Neural cell (in vitro differentiated cells): Measurements from ENCODE around the gene CLCA1. TPM values are rescaled to one million over a fixed set of nuclear protein-coding genes. Genes with fewer than 3 reads are reported as not detected.

ENCODE experiments used
- H2AFZ ChIP-seq: fragments of 200-600, 300-800 bp; sonication (generic), shearing (Covaris generic); 2 replicates; pipeline ENCODE4 v1.6.0; 2014; ENCODE audit warnings: low read depth, mild to moderate bottlenecking, antibody characterized with exemption, low read length, moderate library complexity
- H3F3A ChIP-seq: fragments of 200-600 bp; shearing (Covaris generic); 2 replicates; pipeline ENCODE4 v1.6.1; 2016; ENCODE audit warnings: mild to moderate bottlenecking, moderate library complexity, mixed read lengths, antibody characterized with exemption, low read length; ENCODE audit not compliant: insufficient read depth, poor library complexity, severe bottlenecking
- H3K27ac ChIP-seq: fragments of 200-600, 300-800 bp; sonication (generic), shearing (Covaris generic); 2 replicates; pipeline ENCODE4 v1.5.1; 2014; ENCODE audit warnings: mild to moderate bottlenecking, low read length, moderate library complexity
- H3K27me3 ChIP-seq: fragments of 300-800, 200-600 bp; sonication (generic), shearing (Covaris generic); 2 replicates; pipeline ENCODE4 v1.6.0; 2014; ENCODE audit warnings: mild to moderate bottlenecking, low read depth, low read length, moderate library complexity; ENCODE audit not compliant: insufficient read depth
- H3K36me3 ChIP-seq: fragments of 300-800, 200-600 bp; sonication (generic), shearing (Covaris generic); 2 replicates; pipeline ENCODE4 v1.5.1; 2014; ENCODE audit warnings: mild to moderate bottlenecking, antibody characterized with exemption, low read length, moderate library complexity; ENCODE audit not compliant: insufficient read depth
- H3K4me2 ChIP-seq: fragments of 300-800, 200-600 bp; sonication (generic), shearing (Covaris generic); 2 replicates; pipeline ENCODE4 v1.6.0; 2014; ENCODE audit warnings: mild to moderate bottlenecking, low read length
- H3K4me3 ChIP-seq: fragments of 300-800, 200-600 bp; sonication (generic), shearing (Covaris generic); 2 replicates; pipeline ENCODE4 v1.5.1; 2014; ENCODE audit warnings: mild to moderate bottlenecking, low read length, moderate library complexity
- H3K79me2 ChIP-seq: fragments of 200-600 bp; shearing (Covaris generic); replicated peaks from 2 replicates; pipeline ENCODE4 v1.6.0; 2014; ENCODE audit warnings: mild to moderate bottlenecking, low read length, moderate library complexity; ENCODE audit not compliant: insufficient read depth
- H3K9ac ChIP-seq: fragments of 300-800, 200-600 bp; sonication (generic), shearing (Covaris generic); 2 replicates; pipeline ENCODE4 v1.6.1; 2016; ENCODE audit warnings: mild to moderate bottlenecking, low read length, mixed read lengths
- H3K9me2 ChIP-seq: fragments of 200-600 bp; shearing (Covaris generic); 2 replicates; pipeline ENCODE4 v1.6.1; 2016; ENCODE audit warnings: mild to moderate bottlenecking, low read length, mixed read lengths; ENCODE audit not compliant: insufficient read depth
- H3K9me3 ChIP-seq: fragments of 200-600, 300-800 bp; sonication (generic), shearing (Covaris generic); 2 replicates; pipeline ENCODE4 v1.6.1; 2016; ENCODE audit warnings: mild to moderate bottlenecking, mixed run types, low read length, moderate library complexity, mixed read lengths
- H4K20me1 ChIP-seq: fragments of 200-600 bp; shearing (Covaris generic); 2 replicates; pipeline ENCODE4 v1.6.1; 2016; ENCODE audit warnings: mild to moderate bottlenecking, mixed run types; ENCODE audit not compliant: insufficient read depth
- CTCF ChIP-seq: fragments of 450-650 bp; IDR thresholded peaks from 2 replicates; pipeline ENCODE4 v1.5.1; 2014; ENCODE audit warnings: antibody characterized with exemption, mild to moderate bottlenecking, moderate library complexity; ENCODE audit not compliant: poor library complexity, severe bottlenecking
- EP300 ChIP-seq: fragments of 450-650 bp; conservative IDR thresholded peaks from 2 replicates; pipeline ENCODE4 v1.6.1; 2014; ENCODE audit warnings: antibody characterized with exemption, mild to moderate bottlenecking, moderate library complexity; ENCODE audit not compliant: poor library complexity, severe bottlenecking
- EZH2 ChIP-seq: fragments of 200-600, 300-800 bp; shearing (Covaris generic), sonication (generic); IDR thresholded peaks from 2 replicates; pipeline ENCODE4 v1.6.1; 2014; ENCODE audit warnings: antibody characterized with exemption, low read length, borderline replicate concordance, mild to moderate bottlenecking; ENCODE audit not compliant: insufficient read depth, poor library complexity, severe bottlenecking
- MXI1 ChIP-seq: fragments of 450-650 bp; conservative IDR thresholded peaks from 2 replicates; pipeline ENCODE4 v1.6.1; 2014; ENCODE audit warnings: antibody characterized with exemption, mild to moderate bottlenecking; ENCODE audit not compliant: poor library complexity, severe bottlenecking
- POLR2AphosphoS5 ChIP-seq: IDR thresholded peaks from 2 replicates; pipeline ENCODE4 v1.6.1; 2012
- RAD21 ChIP-seq: fragments of 450-650 bp; conservative IDR thresholded peaks from 2 replicates; pipeline ENCODE4 v1.6.1; 2014; ENCODE audit warnings: antibody characterized with exemption, mild to moderate bottlenecking, moderate library complexity
- SMC3 ChIP-seq: fragments of 450-650 bp; conservative IDR thresholded peaks from 2 replicates; pipeline ENCODE4 v1.6.1; 2014; ENCODE audit warnings: antibody characterized with exemption, mild to moderate bottlenecking, moderate library complexity; ENCODE audit not compliant: poor library complexity
- TAF1 ChIP-seq: IDR thresholded peaks from 2 replicates; pipeline ENCODE4 v1.6.1; 2012; ENCODE audit warnings: low read depth
- polyA plus RNA-seq: library from polyadenylated mRNA; depleted of rRNA; stranded (reverse); fragments of >200 nt; gene quantifications from 2 replicates; pipeline ENCODE4 v1.2.3, GENCODE V29; 2014
- TF ChIP-seq, protein P1 (sequence below): IDR thresholded peaks from 2 replicates; pipeline ENCODE4 v1.6.1; 2012; ENCODE audit warnings: borderline replicate concordance

Gene CLCA1
- polyA plus RNA-seq, 1 donor from 2014 or later = not detected

- H2AFZ ChIP-seq = no peak overlapping the region
- TF ChIP-seq POLR2AphosphoS5 (no peak), MXI1 (no peak), RAD21 (no peak), EZH2 (no peak), EP300 (no peak), SMC3 (no peak), TAF1 (no peak), CTCF (no peak)
- TF ChIP-seq, protein P1, sequence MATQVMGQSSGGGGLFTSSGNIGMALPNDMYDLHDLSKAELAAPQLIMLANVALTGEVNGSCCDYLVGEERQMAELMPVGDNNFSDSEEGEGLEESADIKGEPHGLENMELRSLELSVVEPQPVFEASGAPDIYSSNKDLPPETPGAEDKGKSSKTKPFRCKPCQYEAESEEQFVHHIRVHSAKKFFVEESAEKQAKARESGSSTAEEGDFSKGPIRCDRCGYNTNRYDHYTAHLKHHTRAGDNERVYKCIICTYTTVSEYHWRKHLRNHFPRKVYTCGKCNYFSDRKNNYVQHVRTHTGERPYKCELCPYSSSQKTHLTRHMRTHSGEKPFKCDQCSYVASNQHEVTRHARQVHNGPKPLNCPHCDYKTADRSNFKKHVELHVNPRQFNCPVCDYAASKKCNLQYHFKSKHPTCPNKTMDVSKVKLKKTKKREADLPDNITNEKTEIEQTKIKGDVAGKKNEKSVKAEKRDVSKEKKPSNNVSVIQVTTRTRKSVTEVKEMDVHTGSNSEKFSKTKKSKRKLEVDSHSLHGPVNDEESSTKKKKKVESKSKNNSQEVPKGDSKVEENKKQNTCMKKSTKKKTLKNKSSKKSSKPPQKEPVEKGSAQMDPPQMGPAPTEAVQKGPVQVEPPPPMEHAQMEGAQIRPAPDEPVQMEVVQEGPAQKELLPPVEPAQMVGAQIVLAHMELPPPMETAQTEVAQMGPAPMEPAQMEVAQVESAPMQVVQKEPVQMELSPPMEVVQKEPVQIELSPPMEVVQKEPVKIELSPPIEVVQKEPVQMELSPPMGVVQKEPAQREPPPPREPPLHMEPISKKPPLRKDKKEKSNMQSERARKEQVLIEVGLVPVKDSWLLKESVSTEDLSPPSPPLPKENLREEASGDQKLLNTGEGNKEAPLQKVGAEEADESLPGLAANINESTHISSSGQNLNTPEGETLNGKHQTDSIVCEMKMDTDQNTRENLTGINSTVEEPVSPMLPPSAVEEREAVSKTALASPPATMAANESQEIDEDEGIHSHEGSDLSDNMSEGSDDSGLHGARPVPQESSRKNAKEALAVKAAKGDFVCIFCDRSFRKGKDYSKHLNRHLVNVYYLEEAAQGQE = no peak
- no peak overlapping the region for H3K9ac ChIP-seq
- H4K20me1 ChIP-seq = no peaks in the 10 kb centered on the region
- H3K9me2 ChIP-seq = no peaks in the 10 kb centered on the region
- no peaks in the 10 kb centered on the region for H3F3A ChIP-seq
- H3K4me3 ChIP-seq = no peak overlapping the region
- no peaks in the 10 kb centered on the region for H3K79me2 ChIP-seq
- no peak overlapping the region for H3K27ac ChIP-seq
- no peak overlapping the region for H3K4me2 ChIP-seq
- H3K36me3 ChIP-seq = no peaks in the 10 kb centered on the region
- no peaks in the 10 kb centered on the region for H3K27me3 ChIP-seq
- H3K9me3 ChIP-seq = no peaks in the 10 kb centered on the region
These were observed 33.4 kb upstream of the CLCA1 start for GRCh38 chr1:86435327-86435726.

- Histone ChIP-seq H3K79me2 (no peaks in the 10 kb centered on the region), H3K9me3 (no peaks in the 10 kb centered on the region), H3K9ac (no peak overlapping the region), H3K4me2 (no peak overlapping the region), H3K27ac (peak overlapping the region; percentile 7), H3K4me3 (no peak overlapping the region), H4K20me1 (no peaks in the 10 kb centered on the region), H3K27me3 (no peaks in the 10 kb centered on the region), H2AFZ (no peak overlapping the region), H3K36me3 (no peaks in the 10 kb centered on the region), H3F3A (no peaks in the 10 kb centered on the region), H3K9me2 (no peaks in the 10 kb centered on the region)
- TF ChIP-seq EZH2 (no peak), POLR2AphosphoS5 (peak; percentile 37), SMC3 (no peak)
These were observed 32.7 kb upstream of the CLCA1 start for GRCh38 chr1:86436041-86436440.

DNA sequence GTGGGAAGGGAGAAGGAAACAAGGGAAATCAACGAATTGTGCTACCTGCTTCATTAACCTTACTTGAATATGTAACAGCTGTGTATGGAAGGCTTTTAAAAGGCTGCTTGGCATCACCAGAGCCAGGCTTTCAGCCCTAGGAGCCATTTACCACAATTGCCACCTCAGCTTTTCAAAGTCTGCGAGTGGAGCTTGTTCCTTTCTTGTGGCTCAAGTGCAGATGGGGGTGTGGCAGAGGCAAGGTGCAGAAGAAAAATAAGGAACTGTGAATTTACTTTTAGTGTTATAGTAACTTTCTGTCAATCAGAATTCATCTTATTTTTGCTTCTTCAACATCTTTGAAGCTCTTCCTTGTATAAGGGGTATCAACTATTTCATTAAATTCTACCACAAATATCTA lies 27.1 kb upstream of the CLCA1 start:
- H4K20me1 ChIP-seq = no peaks in the 10 kb centered on the region
- H3F3A ChIP-seq = no peaks in the 10 kb centered on the region
- no peaks in the 10 kb centered on the region for H3K79me2 ChIP-seq
- no peak overlapping the region for H3K27ac ChIP-seq
- TF ChIP-seq RAD21 (no peak), EP300 (no peak), SMC3 (no peak), CTCF (no peak), TAF1 (no peak), EZH2 (no peak), MXI1 (no peak), POLR2AphosphoS5 (no peak)
- TF ChIP-seq, protein P1 = no peak
- no peaks in the 10 kb centered on the region for H3K36me3 ChIP-seq
- no peaks in the 10 kb centered on the region for H3K9me2 ChIP-seq
- no peaks in the 10 kb centered on the region for H3K9me3 ChIP-seq
- H2AFZ ChIP-seq = no peak overlapping the region
- no peak overlapping the region for H3K9ac ChIP-seq
- H3K27me3 ChIP-seq = no peaks in the 10 kb centered on the region
- H3K4me3 ChIP-seq = no peak overlapping the region
- no peak overlapping the region for H3K4me2 ChIP-seq
